CD4-positive, alpha-beta T cell treated with Interleukin-6 at 100 ng/mL for 8 hours (primary cell): ENCODE data around the gene MAPK9.
"Not testable (repeated sequence)": the region's sequence is repeated elsewhere in the genome, so short reads cannot be mapped to it uniquely, and the experiment has no call there.

Experiments used
- DNase-seq: peaks from one replicate; pipeline ENCODE4 v3.0.0-alpha.2; 2020; ENCODE audit warnings: mixed read lengths, low spot score

MAPK9 gene

GRCh38 chr5:180326989-180327565 is 35.2 kb upstream of the MAPK9 start:
- no peak for DNase-seq

GRCh38 chr5:180324601-180324950 is 32.7 kb upstream of the MAPK9 start:
- DNase-seq: no peak

DNA sequence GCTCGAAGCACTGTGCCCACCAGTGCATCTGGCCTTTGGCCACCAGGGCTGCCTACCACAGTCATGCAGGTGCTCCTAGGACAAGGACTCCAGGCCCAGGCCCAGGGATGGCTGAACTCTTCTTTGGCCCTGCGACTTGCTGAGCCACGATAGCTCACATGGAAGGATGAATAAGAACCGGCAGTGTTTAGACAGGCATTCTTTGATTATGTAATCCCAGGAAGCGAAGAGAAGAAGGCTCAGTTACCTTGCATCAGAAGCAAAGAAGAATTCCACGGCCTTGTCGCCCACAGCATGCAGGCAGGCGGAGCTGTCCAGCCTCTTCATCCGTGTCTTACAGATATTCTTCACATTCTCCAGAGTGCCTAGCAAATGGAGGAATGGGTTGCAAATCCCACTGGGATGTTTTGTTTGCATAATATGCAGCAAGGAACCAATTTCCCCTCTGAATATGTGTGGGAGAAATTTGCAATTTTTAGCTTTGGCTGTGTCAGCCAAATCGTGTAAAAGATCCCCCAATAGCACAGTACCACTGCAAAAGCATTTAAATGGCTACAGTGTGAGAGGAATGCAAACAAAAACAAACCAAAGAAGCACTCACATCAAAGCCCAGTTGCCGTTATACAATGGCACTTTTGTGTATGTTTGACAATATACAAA is 32.2 kb upstream of the MAPK9 start:
- DNase-seq: no peak

GRCh38 chr5:180323160-180323559 is 31.3 kb upstream of the MAPK9 start:
- no peak for DNase-seq

GRCh38 chr5:180318456-180319089 is 26.7 kb upstream of the MAPK9 start:
- DNase-seq: no peak

- no peak for DNase-seq
Observed at GRCh38 chr5:180316586-180316985, 24.7 kb upstream of the MAPK9 start.

- DNase-seq: peak; percentile 66
Observed at GRCh38 chr5:180315762-180316212, 23.9 kb upstream of the MAPK9 start.

DNA sequence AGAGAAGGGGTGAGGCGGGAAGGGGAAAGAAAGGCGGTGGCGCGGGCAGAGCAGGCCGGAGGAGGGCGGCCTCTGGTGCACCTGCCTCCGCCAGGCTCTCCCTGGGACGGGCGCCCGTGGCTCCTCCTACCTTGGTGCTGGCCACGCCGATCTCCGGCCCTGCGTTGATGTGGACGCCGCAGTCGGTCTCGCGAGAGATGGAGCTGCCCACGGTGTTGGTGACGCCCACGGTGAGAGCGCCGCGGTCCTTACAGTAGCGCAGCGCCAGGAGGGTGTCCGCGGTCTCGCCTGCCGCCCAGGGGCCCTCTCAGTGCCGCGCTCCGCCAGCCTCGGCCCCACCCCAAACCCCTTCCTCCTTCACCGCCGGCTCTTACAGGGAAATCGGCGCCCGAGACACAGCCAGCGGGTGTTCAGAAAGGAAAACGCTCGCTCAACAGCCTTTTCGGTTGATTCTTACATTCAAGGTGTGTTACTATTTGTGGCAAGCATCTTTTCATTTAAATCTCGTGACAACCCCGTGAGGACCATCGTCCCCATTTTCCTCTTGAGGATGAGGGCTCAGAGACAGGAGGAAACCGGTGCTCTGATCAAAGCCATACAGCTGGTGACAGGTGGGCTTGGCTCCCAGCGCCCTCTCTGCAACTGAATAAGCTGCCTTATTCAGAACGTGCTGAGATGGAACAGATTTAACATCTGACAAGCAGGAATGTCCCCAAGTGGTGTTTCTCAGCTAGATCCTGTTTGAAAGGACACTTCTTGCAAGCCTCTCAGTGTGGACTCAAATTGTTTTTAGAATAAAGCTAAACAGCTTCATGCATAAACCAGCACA is 22.0 kb upstream of the MAPK9 start:
- peak; percentile 73 for DNase-seq

DNA sequence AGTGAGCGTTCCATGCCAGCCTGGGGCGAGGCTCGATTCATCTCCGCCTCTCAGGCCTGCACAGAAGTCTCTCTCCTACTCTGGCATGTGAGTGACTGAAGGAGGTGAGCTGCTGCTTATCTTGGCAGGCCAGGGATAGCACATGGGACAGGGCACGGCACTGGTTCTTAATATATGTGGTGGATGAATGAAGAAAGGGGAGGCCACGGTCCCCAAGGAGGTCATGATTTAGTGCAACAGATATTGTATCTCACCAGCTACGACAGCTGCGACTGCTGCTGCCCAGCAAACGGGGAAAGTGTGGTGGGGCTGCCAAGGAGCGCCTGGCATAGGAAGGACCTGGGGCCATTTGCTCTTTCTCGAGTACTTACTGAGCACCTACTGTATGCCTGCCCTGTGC is 19.3 kb upstream of the MAPK9 start:
- DNase-seq: no peak

- no peak for DNase-seq
Observed at GRCh38 chr5:180306796-180307195, 14.9 kb upstream of the MAPK9 start.

DNA sequence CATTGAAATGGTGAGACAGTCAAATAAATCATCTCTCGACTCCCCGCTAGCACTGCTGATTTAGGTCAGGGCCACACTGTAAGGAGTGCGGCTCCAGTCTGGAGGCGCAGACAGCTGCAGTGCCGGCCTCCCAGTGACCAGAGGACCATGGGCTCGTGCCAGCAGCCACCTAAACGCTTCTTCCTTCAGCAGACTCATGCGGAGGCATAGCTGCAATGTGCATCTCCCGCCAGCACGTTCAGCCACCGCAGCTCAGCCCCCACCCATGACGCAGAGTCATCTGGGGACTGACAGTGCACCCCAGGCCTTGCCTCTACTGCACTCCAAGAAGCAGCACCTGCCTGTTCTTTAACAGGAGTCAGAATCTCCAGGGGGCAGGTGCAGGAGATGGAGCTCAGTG is 13.6 kb upstream of the MAPK9 start:
- no peak for DNase-seq

DNA sequence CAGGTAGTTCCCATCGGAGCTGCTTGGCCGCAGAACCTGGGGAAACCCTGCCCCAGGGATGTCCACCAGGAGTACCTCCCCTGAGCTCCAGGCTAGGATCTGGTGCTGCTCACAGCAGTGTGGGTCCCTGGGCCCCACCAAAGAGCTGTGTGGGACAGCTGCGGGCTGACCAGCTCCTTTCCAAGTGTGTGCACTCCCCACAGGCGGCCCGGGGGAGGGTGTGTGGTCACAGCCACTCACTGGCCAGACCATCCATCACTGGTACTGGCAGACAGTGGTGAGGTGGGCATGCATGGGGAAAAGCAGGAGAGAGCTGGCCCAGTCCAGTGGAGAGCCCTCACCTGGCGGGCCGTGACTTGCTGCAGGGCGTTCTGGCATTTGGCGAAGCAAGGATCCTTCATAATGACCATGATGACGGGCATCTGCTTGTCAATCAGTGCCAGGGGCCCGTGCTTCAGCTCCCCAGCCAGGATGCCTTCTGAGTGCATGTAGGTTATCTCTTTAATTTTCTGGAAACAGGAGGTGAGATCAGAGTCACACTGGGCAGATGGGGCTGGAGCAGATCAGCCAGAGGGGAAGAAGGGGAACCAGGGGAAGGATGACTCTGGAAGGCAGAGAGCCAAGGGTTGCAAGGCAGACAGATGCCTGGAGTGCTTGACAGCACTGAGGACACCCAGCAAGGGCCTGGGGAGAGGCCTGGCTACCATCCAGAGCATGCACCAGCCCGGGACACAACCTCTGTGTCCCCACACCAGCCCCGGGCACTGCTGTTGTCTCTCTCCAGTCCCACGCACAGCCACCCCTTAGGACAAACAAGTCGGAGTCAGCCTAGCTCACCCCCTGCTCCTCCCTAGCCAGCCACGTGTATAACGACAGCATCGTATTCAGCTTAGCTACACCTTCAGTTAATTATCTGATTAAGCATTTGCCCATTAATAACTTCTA is 12.8 kb upstream of the MAPK9 start:
- no peak for DNase-seq

DNA sequence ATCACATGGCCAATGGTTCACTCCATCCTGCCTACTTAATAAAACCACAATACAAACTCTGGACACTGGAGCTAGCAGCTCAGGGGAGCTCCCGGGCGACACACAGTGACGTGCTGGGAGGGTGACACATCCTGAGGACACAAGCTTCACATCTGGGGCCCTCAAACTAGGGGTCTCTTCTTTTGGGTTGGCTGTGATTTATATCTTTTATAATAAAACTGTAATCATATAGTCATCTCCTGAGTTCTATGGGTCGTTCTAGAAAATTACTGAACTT is 12.1 kb upstream of the MAPK9 start:
- no peak for DNase-seq

DNA sequence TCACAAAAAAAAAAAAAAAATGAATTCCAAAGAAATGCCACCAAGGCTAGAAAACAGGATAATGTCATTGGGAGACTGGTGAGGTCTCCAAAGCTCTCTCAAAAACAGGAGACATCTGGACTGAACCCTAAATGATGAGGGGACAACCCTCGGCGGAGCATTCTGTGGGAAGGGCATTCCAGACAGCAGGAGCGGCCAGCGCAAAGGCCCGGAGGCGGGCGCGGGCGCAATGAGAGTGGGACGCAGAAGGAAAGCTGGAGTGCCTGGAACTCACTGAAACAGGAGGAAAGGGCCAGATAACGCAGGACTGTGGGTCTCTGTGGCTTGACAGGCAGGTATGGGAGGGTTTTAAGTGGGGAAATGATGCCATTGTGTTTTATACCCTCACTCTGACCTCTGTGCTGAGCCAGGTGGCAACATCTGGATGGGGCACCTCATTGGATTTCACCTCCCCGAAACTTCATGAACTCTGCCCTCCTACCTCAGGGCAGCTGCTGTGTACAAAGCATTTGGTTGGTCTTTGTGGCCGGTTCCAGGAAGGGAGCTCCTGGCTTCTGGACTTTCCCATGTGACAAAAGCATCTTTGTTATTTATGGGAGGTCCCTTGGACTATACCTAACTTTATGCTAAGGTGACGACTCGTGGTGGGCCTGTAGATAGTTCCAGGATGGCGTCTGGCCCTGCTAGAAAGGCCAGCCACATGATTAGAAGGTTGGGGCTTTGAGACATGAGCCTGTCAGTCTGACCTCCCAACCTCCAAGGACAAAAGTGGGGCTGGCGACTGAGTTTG is 11.5 kb upstream of the MAPK9 start:
- DNase-seq: no peak

GRCh38 chr5:180302256-180302655 is 10.4 kb upstream of the MAPK9 start:
- DNase-seq: no peak

DNA sequence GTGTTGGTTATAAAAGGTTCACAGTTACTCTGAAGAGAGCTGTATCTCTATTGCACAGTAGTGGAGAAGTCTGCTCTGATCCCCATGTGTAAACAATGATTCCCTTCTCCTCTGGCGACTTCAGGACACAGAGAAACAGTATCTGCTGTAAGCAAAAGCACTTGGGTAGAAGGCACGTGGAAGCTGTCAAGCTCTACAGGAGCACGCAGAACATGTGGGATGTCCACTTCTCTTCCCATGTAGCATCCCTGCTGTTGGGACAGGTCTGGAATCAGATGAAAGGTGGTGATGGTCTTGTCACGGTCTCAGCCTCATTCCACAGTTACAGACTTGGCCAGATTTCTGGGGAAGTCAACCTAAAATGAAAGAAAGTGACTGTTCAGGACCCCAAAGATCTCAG is 9.4 kb upstream of the MAPK9 start:
- no peak for DNase-seq

GRCh38 chr5:180299526-180299925 is 7.6 kb upstream of the MAPK9 start:
- no peak for DNase-seq

GRCh38 chr5:180299014-180299413 is 7.1 kb upstream of the MAPK9 start:
- DNase-seq: not testable (repeated sequence)

DNA sequence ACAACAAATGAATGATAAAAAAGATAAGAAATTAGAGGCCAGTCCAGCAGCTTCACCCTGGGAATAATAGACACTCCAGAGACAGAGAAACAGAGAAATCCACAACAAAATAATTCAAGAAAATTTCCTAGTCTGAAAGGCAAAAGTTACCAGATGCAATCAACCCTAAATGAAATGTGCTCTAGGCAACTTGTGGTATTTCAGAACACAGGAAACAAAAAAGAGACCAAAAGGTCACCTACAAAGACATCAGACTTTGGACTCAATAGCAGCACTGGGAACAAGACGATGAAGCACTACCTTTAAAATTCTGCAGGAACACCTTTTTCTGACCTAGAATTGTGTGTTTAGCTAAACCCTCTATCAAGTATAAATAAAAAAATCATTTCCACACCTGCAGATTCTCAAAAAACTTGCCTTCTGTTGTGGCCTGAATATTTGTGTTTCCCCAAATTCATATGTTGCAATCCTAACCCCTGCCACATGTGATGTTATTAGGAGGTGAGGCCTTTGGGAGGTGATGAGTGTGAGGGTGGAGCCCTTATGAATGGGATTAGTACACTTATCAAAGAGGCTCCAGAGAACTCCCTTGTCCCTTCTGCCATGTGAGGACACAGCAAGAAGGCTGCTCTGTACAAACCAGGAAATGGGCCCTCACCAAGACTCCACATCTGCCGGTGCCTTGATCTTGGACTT is 5.9 kb upstream of the MAPK9 start:
- no peak for DNase-seq

DNA sequence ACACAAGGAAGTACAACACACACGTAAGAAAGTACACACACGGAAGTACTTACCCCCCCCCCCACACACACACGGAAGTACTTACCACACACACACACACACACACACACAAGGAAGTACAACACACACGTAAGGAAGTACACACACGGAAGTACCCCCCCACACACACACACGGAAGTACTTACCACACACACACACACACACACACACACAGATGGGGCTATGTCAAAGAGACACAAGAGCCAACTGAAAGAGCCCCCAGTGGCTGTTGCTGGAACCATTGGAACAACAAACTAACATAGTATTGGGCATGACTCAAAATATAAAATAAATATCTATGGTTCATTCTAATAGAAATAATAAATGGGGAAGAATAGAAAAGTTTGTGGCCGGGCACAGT is 4.9 kb upstream of the MAPK9 start:
- DNase-seq: no peak
